Stomach (tissue), 4 donors: Measurements from ENCODE around the gene FBXW11.
A peak's percentile ranks its signal among the peaks of the same experiment; 100 is the strongest.

Source experiments
- CTCF ChIP-seq, 7 experiments: fragments of 450-650 bp in 4 of 7; fragments of 200-600 bp in 3 of 7; sonication (generic) in 3 of 7; IDR thresholded peaks; one replicate each; pipeline ENCODE4 v1.5.1; 2016 to 2019; ENCODE audit warnings: antibody characterized with exemption in 7 of 7, control low read depth in 2 of 7, mild to moderate bottlenecking in 1 of 7
- EP300 ChIP-seq: sonication (generic); formaldehyde crosslinking; IDR thresholded peaks from one replicate; pipeline ENCODE4 v1.6.1; 2017; ENCODE audit warnings: antibody characterized with exemption
- POLR2A ChIP-seq, 4 donors: fragments of 450-650 bp; IDR thresholded peaks; one replicate each; pipeline ENCODE4 v1.6.1; 2016; ENCODE audit warnings: antibody characterized with exemption in 4 of 4, control low read depth in 2 of 4, mild to moderate bottlenecking in 1 of 4, moderate library complexity in 1 of 4
- POLR2AphosphoS5 ChIP-seq, 3 donors: sonication (generic); formaldehyde crosslinking; IDR thresholded peaks; one replicate each; pipeline ENCODE4 v1.6.1; 2016; ENCODE audit warnings: antibody characterized with exemption in 3 of 3

GRCh38 chr5:171858303-171858702 lies 148.1 kb downstream of the FBXW11 start:
- peak in 3 of 7 experiments; percentile 15 to 17 (median 15) for TF ChIP-seq CTCF (IDR thresholded peaks at IDR 0.05)
- TF ChIP-seq POLR2A (IDR thresholded peaks at IDR 0.05) = no peak
- no peak for TF ChIP-seq EP300
- TF ChIP-seq POLR2AphosphoS5 (IDR thresholded peaks at IDR 0.05) = no peak
